Ascending aorta (tissue), 2 donors: Measurements from ENCODE around the gene FAT1. TPM values are rescaled to one million over a fixed set of nuclear protein-coding genes. Genes with fewer than 3 reads are reported as not detected.

Experiments
- DNase-seq, 2 donors: peaks; one replicate each; pipeline ENCODE4 v3.0.0-alpha.2; 2019; ENCODE audit warnings: low spot score in 2 of 2
- H3K27ac ChIP-seq, 2 donors: fragments of 200-600 bp; sonication (generic); one replicate each; pipeline ENCODE4 v1.5.1; 2016 to 2017; ENCODE audit warnings: mild to moderate bottlenecking in 1 of 2
- H3K27me3 ChIP-seq: fragments of 200-600 bp; sonication (generic); one replicate; pipeline ENCODE4 v1.5.1; 2017
- H3K36me3 ChIP-seq, 2 donors: fragments of 200-600 bp; sonication (generic); one replicate each; pipeline ENCODE4 v1.5.1; 2016
- H3K4me1 ChIP-seq, 2 donors: fragments of 200-600 bp; sonication (generic); one replicate each; pipeline ENCODE4 v1.5.1; 2016 to 2017; ENCODE audit warnings: mild to moderate bottlenecking in 1 of 2
- H3K4me3 ChIP-seq, 2 donors: fragments of 200-600 bp; sonication (generic); one replicate each; pipeline ENCODE4 v1.5.1; 2016 to 2017; ENCODE audit warnings: mild to moderate bottlenecking in 1 of 2
- H3K9me3 ChIP-seq, 2 donors: fragments of 200-600 bp; sonication (generic); one replicate each; pipeline ENCODE4 v1.5.1; 2016
- intact Hi-C: fragments of 100-400 bp; cut with DNase I; formaldehyde crosslinking; loops from one replicate; pipeline ENCODE4 v1.15.1; 2023
- total RNA-seq: library from RNA; depleted of rRNA; stranded (reverse); fragments of >200 nt; gene quantifications from one replicate; pipeline ENCODE4 v1.1.0, GENCODE V29; 2016
- TF ChIP-seq, protein P1 (sequence below), 3 experiments: fragments of 200-600 bp in 2 of 3; fragments of 450-650 bp in 1 of 3; sonication (generic) in 2 of 3; IDR thresholded peaks; one replicate each; pipeline ENCODE4 v1.5.1; 2016 to 2019; ENCODE audit warnings: antibody characterized with exemption in 3 of 3, mild to moderate bottlenecking in 1 of 3, moderate library complexity in 1 of 3

The FAT1 gene
- total RNA-seq, 1 donor from 2014 or later: 52.9 TPM

- peak in 1 of 2 donors; percentile 86 for DNase-seq
- peaks cover 0 to 3% of the 10 kb centered on the region in 2 donors for H3K4me1 ChIP-seq
- no peaks in the 10 kb centered on the region for H3K9me3 ChIP-seq
- H3K36me3 ChIP-seq: peaks cover 0 to 23% of the 10 kb centered on the region in 2 donors
- H3K4me3 ChIP-seq: no peak overlapping the region
- H3K27me3 ChIP-seq: no peaks in the 10 kb centered on the region
- intact Hi-C loops: loop anchor here (1.0 to 2.0 kb wide), 2 partner anchors 114 to 291 kb away; no protein-coding TSS in a partner anchor
- no peak overlapping the region for H3K27ac ChIP-seq
- TF ChIP-seq, protein P1, sequence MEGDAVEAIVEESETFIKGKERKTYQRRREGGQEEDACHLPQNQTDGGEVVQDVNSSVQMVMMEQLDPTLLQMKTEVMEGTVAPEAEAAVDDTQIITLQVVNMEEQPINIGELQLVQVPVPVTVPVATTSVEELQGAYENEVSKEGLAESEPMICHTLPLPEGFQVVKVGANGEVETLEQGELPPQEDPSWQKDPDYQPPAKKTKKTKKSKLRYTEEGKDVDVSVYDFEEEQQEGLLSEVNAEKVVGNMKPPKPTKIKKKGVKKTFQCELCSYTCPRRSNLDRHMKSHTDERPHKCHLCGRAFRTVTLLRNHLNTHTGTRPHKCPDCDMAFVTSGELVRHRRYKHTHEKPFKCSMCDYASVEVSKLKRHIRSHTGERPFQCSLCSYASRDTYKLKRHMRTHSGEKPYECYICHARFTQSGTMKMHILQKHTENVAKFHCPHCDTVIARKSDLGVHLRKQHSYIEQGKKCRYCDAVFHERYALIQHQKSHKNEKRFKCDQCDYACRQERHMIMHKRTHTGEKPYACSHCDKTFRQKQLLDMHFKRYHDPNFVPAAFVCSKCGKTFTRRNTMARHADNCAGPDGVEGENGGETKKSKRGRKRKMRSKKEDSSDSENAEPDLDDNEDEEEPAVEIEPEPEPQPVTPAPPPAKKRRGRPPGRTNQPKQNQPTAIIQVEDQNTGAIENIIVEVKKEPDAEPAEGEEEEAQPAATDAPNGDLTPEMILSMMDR (IDR thresholded peaks at IDR 0.05): peak; percentile 52 to 88 (median 86)
Observed at GRCh38 chr4:186587416-186588018, 136.1 kb downstream of the FAT1 start.

DNA sequence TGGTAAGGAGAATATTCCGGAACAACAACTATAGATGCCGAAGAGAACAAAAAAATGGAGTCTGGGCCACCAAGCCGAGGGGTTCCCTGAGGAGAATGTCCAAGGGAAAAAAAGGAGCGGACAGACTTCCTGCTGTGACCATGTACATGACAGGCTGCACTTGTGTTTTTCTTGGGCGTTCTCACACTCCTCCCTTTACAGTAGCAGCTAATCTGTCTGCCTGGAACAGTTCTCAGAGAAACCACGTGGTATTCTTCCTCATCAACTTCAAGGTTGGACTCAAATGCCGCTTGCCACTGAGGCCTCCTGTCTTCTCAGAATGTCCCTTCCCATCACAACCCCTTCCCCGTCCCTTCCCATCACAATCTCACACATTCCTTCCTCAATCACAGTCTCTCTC lies 137.5 kb downstream of the FAT1 start:
- peaks cover 0 to 3% of the 10 kb centered on the region in 2 donors for H3K4me1 ChIP-seq
- no peaks in the 10 kb centered on the region for H3K27me3 ChIP-seq
- TF ChIP-seq, protein P1 (IDR thresholded peaks at IDR 0.05): no peak
- no peak overlapping the region for H3K4me3 ChIP-seq
- H3K36me3 ChIP-seq: peaks cover 0 to 28% of the 10 kb centered on the region in 2 donors
- H3K27ac ChIP-seq: no peak overlapping the region
- DNase-seq: no peak
- intact Hi-C loops: loop anchor here (2.0 kb wide), 1 partner anchor 289 kb away; no protein-coding TSS in a partner anchor
- peaks cover 0 to 7% of the 10 kb centered on the region in 2 donors for H3K9me3 ChIP-seq

- intact Hi-C loops: no loop called here
- no peak overlapping the region for H3K4me3 ChIP-seq
- H3K27ac ChIP-seq: no peak overlapping the region
- peaks cover 0 to 28% of the 10 kb centered on the region in 2 donors for H3K36me3 ChIP-seq
- no peak for DNase-seq
- H3K27me3 ChIP-seq: no peaks in the 10 kb centered on the region
- H3K4me1 ChIP-seq: peaks cover 0 to 3% of the 10 kb centered on the region in 2 donors
- H3K9me3 ChIP-seq: peaks cover 0 to 7% of the 10 kb centered on the region in 2 donors
- TF ChIP-seq, protein P1 (IDR thresholded peaks at IDR 0.05): no peak
Observed at GRCh38 chr4:186584912-186585311, 138.7 kb downstream of the FAT1 start.

DNA sequence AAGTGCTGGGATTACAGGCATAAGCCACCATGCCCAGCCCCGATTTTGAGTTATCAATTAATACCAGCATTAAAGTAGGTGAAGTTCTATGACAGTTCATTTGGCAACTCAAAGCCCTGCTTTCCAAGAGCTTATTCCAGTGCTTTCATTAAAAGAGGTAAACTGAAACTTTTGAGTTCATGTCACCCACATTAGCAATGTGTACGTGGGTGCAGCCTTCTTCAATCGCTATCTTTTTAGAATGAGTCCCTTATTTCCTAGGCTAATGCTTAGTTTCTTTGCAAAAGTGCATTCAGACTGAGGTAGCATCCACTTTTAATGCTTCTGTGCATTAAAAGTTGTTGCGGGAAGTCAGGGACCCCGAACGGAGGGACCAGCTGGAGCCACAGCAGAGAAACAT lies 142.2 kb downstream of the FAT1 start:
- intact Hi-C loops: no loop called here
- no peaks in the 10 kb centered on the region for H3K27me3 ChIP-seq
- no peak for DNase-seq
- H3K27ac ChIP-seq: no peak overlapping the region
- no peak overlapping the region for H3K4me3 ChIP-seq
- peaks cover 0 to 7% of the 10 kb centered on the region in 2 donors for H3K9me3 ChIP-seq
- H3K4me1 ChIP-seq: peaks cover 0 to 3% of the 10 kb centered on the region in 2 donors
- peaks cover 0 to 14% of the 10 kb centered on the region in 2 donors for H3K36me3 ChIP-seq
- TF ChIP-seq, protein P1 (IDR thresholded peaks at IDR 0.05): no peak

GRCh38 chr4:186580669-186581068 lies 143.0 kb downstream of the FAT1 start:
- no peaks in the 10 kb centered on the region for H3K4me1 ChIP-seq
- H3K36me3 ChIP-seq: peaks cover 0 to 14% of the 10 kb centered on the region in 2 donors
- no peak overlapping the region for H3K27ac ChIP-seq
- no peak overlapping the region for H3K4me3 ChIP-seq
- H3K9me3 ChIP-seq: peaks cover 0 to 7% of the 10 kb centered on the region in 2 donors
- H3K27me3 ChIP-seq: no peaks in the 10 kb centered on the region
- no peak for DNase-seq
- TF ChIP-seq, protein P1 (IDR thresholded peaks at IDR 0.05): no peak
- intact Hi-C loops: no loop called here
